Activated B cell treated with CpG ODN at 0.5 μM for 24 hours (primary cell): ENCODE measurements around the gene GRIP1. TPM values are rescaled to one million over a fixed set of nuclear protein-coding genes. Genes with fewer than 3 reads are reported as not detected.

Source experiments
- ATAC-seq: fragments of 200-7000 bp; cut with Tn5 transposase; one replicate; pipeline ENCODE4 v1.10.0; 2021; ENCODE audit warnings: low read depth, mild to moderate bottlenecking, moderate library complexity
- CTCF ChIA-PET: fragments of 350-600 bp; sonication (Branson Sonifier 250); formaldehyde crosslinking; loops from one replicate; lab custom pipeline; 2021; ENCODE audit warnings: antibody characterized with exemption; lab: Charles Lee
- POLR2A ChIA-PET: fragments of 350-600 bp; sonication (Branson Sonifier 250); formaldehyde crosslinking; loops from one replicate; lab custom pipeline; 2021; ENCODE audit warnings: antibody characterized with exemption; lab: Charles Lee
- DNase-seq: peaks from one replicate; pipeline ENCODE4 v3.0.0; 2022
- H3K27ac Mint-ChIP-seq: one replicate; pipeline ENCODE4 v1.8.0; 2020; ENCODE audit warnings: mixed read lengths
- H3K27me3 Mint-ChIP-seq: one replicate; pipeline ENCODE4 v1.8.0; 2021; ENCODE audit warnings: mixed read lengths
- H3K36me3 Mint-ChIP-seq: one replicate; pipeline ENCODE4 v1.8.0; 2021; ENCODE audit warnings: low read depth, mixed read lengths
- H3K4me1 Mint-ChIP-seq: one replicate; pipeline ENCODE4 v1.8.0; 2021; ENCODE audit warnings: mixed read lengths
- H3K4me3 Mint-ChIP-seq: one replicate; pipeline ENCODE4 v1.8.0; 2020; ENCODE audit warnings: mild to moderate bottlenecking, mixed read lengths
- H3K9me3 Mint-ChIP-seq: one replicate; pipeline ENCODE4 v1.8.0; 2020; ENCODE audit warnings: mixed read lengths
- intact Hi-C: fragments of 100-400 bp; cut with micrococcal nuclease; formaldehyde crosslinking; loops from one replicate; pipeline ENCODE4 v1.15.1; 2024
- total RNA-seq: library from RNA; stranded (reverse); gene quantifications from 2 replicates; pipeline ENCODE4 v1.2.3, GENCODE V29; 2022
- TF ChIP-seq, protein P1 (sequence below): fragments of 200-600 bp; IDR thresholded peaks from one replicate; pipeline ENCODE4 v1.8.0; 2022; ENCODE audit warnings: antibody characterized with exemption, mild to moderate bottlenecking

GRIP1 gene
- total RNA-seq, 1 donor from 2014 or later: 0.49 TPM

DNA sequence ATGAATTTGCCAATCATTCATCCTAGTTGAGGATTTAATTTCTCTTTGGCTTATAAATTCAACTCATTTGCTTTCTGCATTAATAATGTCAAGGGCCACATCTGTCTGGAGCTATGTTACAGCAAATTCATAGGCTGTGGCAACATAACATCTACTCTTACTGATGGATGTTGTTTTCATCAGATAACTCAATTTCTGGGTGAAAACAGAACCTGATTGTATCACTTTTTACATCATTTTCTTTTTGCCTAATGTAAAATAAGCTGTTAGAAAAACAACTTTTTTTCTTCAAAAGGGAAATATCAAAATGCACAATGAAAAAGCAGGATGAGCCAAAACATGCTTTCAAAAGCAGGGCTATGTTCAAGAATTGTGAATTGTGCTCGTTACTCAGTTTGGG is 303.3 kb downstream of the GRIP1 start:
- POLR2A ChIA-PET: no interaction called here

GRCh38 chr12:66371982-66372381 is 306.9 kb downstream of the GRIP1 start:
- H3K9me3 Mint-ChIP-seq: no peaks in the 10 kb centered on the region
- intact Hi-C loops: no loop called here
- no peaks in the 10 kb centered on the region for H3K4me1 Mint-ChIP-seq
- ATAC-seq (no peak), DNase-seq (no peak)
- POLR2A ChIA-PET: no interaction called here
- H3K27ac Mint-ChIP-seq: no peak overlapping the region
- H3K27me3 Mint-ChIP-seq: peaks cover 2% of the 10 kb centered on the region
- no peak overlapping the region for H3K4me3 Mint-ChIP-seq
- TF ChIP-seq, protein P1, sequence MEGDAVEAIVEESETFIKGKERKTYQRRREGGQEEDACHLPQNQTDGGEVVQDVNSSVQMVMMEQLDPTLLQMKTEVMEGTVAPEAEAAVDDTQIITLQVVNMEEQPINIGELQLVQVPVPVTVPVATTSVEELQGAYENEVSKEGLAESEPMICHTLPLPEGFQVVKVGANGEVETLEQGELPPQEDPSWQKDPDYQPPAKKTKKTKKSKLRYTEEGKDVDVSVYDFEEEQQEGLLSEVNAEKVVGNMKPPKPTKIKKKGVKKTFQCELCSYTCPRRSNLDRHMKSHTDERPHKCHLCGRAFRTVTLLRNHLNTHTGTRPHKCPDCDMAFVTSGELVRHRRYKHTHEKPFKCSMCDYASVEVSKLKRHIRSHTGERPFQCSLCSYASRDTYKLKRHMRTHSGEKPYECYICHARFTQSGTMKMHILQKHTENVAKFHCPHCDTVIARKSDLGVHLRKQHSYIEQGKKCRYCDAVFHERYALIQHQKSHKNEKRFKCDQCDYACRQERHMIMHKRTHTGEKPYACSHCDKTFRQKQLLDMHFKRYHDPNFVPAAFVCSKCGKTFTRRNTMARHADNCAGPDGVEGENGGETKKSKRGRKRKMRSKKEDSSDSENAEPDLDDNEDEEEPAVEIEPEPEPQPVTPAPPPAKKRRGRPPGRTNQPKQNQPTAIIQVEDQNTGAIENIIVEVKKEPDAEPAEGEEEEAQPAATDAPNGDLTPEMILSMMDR: no peak
- CTCF ChIA-PET: no interaction called here
- no peaks in the 10 kb centered on the region for H3K36me3 Mint-ChIP-seq

More for the DNA sequence above, 303.3 kb downstream of the GRIP1 start:
- CTCF ChIA-PET: no interaction called here
- H3K36me3 Mint-ChIP-seq: no peaks in the 10 kb centered on the region
- ATAC-seq (no peak), DNase-seq (no peak)
- no peak overlapping the region for H3K27ac Mint-ChIP-seq
- H3K4me3 Mint-ChIP-seq: no peak overlapping the region
- TF ChIP-seq, protein P1: no peak
- H3K9me3 Mint-ChIP-seq: no peaks in the 10 kb centered on the region
- H3K4me1 Mint-ChIP-seq: no peaks in the 10 kb centered on the region
- intact Hi-C loops: no loop called here
- H3K27me3 Mint-ChIP-seq: peaks cover 2% of the 10 kb centered on the region

GRCh38 chr12:66367015-66367667 is 311.7 kb downstream of the GRIP1 start:
- TF ChIP-seq, protein P1: no peak
- no peak for ATAC-seq
- H3K4me1 Mint-ChIP-seq: no peaks in the 10 kb centered on the region
- H3K36me3 Mint-ChIP-seq: no peaks in the 10 kb centered on the region
- no peak overlapping the region for H3K27ac Mint-ChIP-seq
- intact Hi-C loops: no loop called here
- no peak overlapping the region for H3K4me3 Mint-ChIP-seq
- no peaks in the 10 kb centered on the region for H3K9me3 Mint-ChIP-seq
- H3K27me3 Mint-ChIP-seq: no peaks in the 10 kb centered on the region
- CTCF ChIA-PET: no interaction called here
- DNase-seq: no peak
- POLR2A ChIA-PET: no interaction called here

DNA sequence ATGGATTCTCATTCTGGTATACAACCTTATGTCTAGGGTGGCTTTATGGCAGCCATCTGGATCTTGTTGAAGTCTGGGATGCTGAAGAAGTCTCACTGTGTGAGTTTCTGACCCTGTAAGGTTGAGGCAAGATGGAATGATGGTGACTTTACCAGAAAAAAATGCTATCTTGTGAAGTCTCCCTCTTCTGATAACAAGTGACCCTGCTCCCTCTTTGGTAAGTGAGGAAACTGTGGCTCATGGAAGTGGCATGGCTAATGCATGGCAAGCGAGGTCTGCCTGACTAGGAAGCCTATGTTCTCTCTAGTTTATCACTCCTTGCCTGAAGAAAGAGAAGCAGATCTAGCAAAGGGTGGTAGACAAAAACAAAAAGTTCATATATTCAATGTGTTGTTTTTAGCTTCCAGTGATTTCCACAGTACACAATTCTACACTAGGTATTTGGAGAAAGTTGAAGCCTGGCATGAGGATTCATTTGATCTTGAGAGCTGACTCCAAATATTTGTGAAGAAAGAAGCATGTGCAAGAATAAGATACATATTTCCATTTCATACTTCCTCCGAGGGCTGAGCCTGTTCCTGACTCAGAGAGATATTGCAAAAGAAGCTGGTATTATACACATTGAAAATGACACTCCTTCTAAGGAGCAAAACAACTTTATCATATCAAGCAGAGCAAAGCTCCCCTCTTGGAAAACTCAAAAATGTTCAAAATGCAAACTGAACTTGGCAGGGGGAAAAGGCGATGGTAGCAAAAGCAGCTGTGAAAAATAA is 313.0 kb downstream of the GRIP1 start:
- CTCF ChIA-PET: no interaction called here
- TF ChIP-seq, protein P1: no peak
- DNase-seq (no peak), ATAC-seq (no peak)
- Mint-ChIP-seq H3K9me3 (no peaks in the 10 kb centered on the region), H3K4me1 (no peaks in the 10 kb centered on the region), H3K27me3 (no peaks in the 10 kb centered on the region), H3K27ac (no peak overlapping the region), H3K36me3 (no peaks in the 10 kb centered on the region), H3K4me3 (no peak overlapping the region)
- POLR2A ChIA-PET: no interaction called here
- intact Hi-C loops: no loop called here

GRCh38 chr12:66361703-66362102 is 317.2 kb downstream of the GRIP1 start:
- Mint-ChIP-seq H3K9me3 (no peaks in the 10 kb centered on the region), H3K4me3 (no peak overlapping the region), H3K27ac (no peak overlapping the region), H3K4me1 (no peaks in the 10 kb centered on the region), H3K36me3 (no peaks in the 10 kb centered on the region), H3K27me3 (no peaks in the 10 kb centered on the region)
- ATAC-seq (no peak), DNase-seq (no peak)
- ChIA-PET POLR2A (no interaction called here), CTCF (no interaction called here)
- TF ChIP-seq, protein P1: no peak
- intact Hi-C loops: no loop called here
